AG04449 (cell line): ENCODE results near the gene IQGAP2.
"Not testable (repeated sequence)": the region's sequence is repeated elsewhere in the genome, so short reads cannot be mapped to it uniquely, and the experiment has no call there.

ENCODE experiments used
- CTCF ChIA-PET: fragments of 350-600 bp; formaldehyde crosslinking; extraction: SDS; loops from one replicate; lab custom pipeline; 2021; ENCODE audit warnings: antibody characterized with exemption; lab: Yijun Ruan, JAX
- POLR2A ChIA-PET: fragments of 400-600, 350-600 bp; formaldehyde crosslinking; extraction: SDS; loops from one replicate; lab custom pipeline; 2020; ENCODE audit warnings: antibody characterized with exemption, inconsistent platforms; lab: Yijun Ruan, JAX
- DNase-seq: peaks from one replicate; pipeline ENCODE4 v3.0.0-alpha.2; 2010; ENCODE audit warnings: low read depth, low spot score
- H3K4me3 ChIP-seq: 2 replicates; pipeline ENCODE4 v1.5.1; 2011; ENCODE audit warnings: low read depth, mild to moderate bottlenecking, control low read depth, low read length
- TF ChIP-seq, protein P1 (sequence below): IDR thresholded peaks from one replicate; pipeline ENCODE4 v1.5.1; 2011; ENCODE audit warnings: mild to moderate bottlenecking, moderate library complexity, low read length, control low read depth, inconsistent platforms; ENCODE audit not compliant: insufficient read depth; ENCODE audit errors: missing control alignments

Gene IQGAP2

GRCh38 chr5:76504901-76505564 is 101.9 kb downstream of the IQGAP2 start:
- POLR2A ChIA-PET, result no interaction called here
- no peak overlapping the region for H3K4me3 ChIP-seq

DNA sequence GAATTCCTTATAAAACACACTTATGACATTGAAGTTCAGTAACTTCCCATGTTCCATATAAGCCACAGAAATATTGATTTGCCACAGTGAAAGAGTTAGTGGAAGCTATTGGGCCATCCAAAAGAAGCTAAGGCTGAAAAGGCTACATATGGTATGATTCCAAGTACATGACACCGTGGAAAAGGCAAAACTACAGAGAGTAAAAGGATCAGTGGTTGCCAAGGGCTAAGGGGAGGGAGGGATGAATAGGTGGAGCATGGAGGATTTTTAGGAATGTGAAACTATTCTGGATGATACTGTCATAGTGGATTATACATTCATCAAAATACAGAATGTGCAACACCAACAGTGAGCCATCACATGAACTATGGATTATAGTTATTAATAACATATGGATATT is 110.4 kb downstream of the IQGAP2 start:
- TF ChIP-seq, protein P1, sequence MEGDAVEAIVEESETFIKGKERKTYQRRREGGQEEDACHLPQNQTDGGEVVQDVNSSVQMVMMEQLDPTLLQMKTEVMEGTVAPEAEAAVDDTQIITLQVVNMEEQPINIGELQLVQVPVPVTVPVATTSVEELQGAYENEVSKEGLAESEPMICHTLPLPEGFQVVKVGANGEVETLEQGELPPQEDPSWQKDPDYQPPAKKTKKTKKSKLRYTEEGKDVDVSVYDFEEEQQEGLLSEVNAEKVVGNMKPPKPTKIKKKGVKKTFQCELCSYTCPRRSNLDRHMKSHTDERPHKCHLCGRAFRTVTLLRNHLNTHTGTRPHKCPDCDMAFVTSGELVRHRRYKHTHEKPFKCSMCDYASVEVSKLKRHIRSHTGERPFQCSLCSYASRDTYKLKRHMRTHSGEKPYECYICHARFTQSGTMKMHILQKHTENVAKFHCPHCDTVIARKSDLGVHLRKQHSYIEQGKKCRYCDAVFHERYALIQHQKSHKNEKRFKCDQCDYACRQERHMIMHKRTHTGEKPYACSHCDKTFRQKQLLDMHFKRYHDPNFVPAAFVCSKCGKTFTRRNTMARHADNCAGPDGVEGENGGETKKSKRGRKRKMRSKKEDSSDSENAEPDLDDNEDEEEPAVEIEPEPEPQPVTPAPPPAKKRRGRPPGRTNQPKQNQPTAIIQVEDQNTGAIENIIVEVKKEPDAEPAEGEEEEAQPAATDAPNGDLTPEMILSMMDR, result no peak
- POLR2A ChIA-PET, result no interaction called here

More at GRCh38 chr5:76504901-76505564, 101.9 kb downstream of the IQGAP2 start:
- CTCF ChIA-PET, result no interaction called here
- DNase-seq, result no peak
- TF ChIP-seq, protein P1, result no peak

DNA sequence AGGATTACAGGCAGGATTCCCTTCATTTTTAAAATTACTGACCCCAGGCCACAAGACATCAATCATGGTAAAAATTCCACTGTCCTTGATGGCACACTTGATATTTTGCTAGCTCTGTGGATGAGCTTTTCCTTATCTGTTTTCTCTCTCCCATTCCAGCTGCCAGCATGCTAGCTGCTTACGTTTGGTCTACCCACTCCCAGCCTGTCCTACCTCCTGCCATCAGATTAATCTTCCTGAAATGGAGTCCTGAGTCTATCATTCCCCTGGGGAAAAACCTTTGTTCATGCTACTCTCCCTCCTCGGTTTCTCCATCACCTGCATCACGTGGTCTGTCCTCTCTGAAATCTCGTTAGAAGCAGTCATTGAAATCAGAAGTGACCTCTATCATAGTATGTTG is 111.2 kb downstream of the IQGAP2 start:
- ChIA-PET CTCF (no interaction called here), POLR2A (no interaction called here)
- no peak for DNase-seq
- no peak overlapping the region for H3K4me3 ChIP-seq
- TF ChIP-seq, protein P1, result no peak

More for the DNA sequence above, 110.4 kb downstream of the IQGAP2 start:
- no peak for DNase-seq
- CTCF ChIA-PET, result no interaction called here
- no peak overlapping the region for H3K4me3 ChIP-seq

DNA sequence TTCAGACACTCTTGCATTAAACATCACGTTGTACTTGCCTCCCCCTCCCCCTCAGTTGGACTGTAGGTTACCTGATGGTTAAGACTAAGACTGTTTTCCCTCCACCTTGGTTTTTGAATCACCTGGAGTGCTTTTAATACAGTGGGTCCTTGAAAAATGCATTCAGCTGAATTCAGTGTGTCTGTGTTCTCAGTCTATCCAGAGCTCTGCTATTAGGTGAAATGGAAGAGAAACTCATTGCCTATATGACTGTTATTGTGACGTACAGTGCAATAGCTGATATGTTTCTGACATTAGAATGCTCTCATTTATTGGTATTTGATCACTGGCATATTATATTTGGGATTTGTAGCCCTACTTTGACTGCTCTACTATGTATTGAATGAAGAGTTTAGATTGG is 111.6 kb downstream of the IQGAP2 start:
- H3K4me3 ChIP-seq, result no peak overlapping the region
- TF ChIP-seq, protein P1, result no peak
- CTCF ChIA-PET, result no interaction called here
- no peak for DNase-seq
- POLR2A ChIA-PET, result no interaction called here

DNA sequence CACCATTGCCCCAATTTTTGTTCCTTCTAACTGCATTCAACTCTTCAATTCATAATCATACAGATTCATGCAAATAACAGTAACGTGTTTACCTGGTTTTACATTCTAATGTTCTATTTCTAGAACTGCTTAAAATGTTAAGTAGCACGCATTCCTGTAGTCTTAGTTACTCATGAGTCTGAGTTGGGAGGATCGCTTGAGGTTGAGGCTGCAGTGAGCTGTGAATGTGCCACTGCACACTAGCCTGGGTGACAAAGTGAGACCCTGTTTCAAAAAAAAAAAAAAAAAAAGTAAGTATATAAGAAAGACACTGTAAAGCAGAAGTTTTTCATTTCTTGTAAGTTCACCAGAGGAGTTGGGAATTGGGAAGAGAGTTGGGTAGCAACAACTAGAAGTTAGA is 114.2 kb downstream of the IQGAP2 start:
- no peak overlapping the region for H3K4me3 ChIP-seq
- DNase-seq, result no peak
- TF ChIP-seq, protein P1, result no peak
- POLR2A ChIA-PET, result no interaction called here
- CTCF ChIA-PET, result no interaction called here

DNA sequence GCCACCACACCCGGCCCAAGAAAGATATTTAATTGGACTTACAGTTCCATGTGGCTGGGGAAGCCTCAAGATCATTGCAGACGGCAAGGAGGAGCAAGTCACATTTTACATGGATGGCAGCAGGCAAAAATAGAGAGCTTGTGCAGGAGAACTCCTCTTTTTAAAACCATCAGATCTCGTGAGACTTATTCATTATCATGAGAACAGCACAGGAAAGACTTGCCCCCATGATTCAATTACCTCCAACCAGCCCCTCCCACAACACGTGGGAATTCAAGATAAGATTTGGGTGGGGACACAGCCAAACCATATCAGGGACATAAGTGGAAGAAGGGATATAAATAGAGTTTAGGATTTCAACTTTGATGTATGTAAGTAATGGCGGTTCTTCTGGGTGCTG is 115.2 kb downstream of the IQGAP2 start:
- H3K4me3 ChIP-seq, POLR2A ChIA-PET, CTCF ChIA-PET, DNase-seq: not testable (repeated sequence)

DNA sequence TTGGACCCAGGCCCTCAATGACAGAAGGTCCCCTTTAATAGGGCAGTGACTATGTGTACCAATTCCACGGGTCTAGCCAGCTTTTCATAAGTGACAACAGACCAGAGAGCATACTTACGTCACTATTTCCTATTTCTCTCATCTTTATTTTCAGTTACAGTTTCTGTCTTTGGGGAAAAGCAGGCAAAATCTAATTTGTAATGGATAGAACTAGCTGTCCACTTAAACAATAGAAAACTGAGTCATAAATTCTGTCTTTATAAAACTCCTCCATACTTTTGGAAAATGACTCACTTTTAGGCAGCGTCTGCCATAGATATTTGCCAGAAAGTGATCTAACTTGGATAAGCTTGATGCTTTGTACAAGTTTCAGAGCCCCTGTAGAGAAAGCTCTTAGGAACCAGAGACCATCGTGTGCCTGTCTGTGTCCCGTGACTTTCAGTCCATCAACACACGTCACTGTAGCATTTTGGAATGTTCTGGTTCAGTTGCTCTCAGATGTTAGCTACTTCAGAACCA is 118.2 kb downstream of the IQGAP2 start:
- no peak overlapping the region for H3K4me3 ChIP-seq
- no peak for DNase-seq
- ChIA-PET CTCF (no interaction called here), POLR2A (no interaction called here)
- TF ChIP-seq, protein P1, result no peak
